ENCODE data around the gene HSF4. TPM values are rescaled to one million over a fixed set of nuclear protein-coding genes. Genes with fewer than 3 reads are reported as not detected.
A peak's percentile ranks its signal among the peaks of the same experiment; 100 is the strongest.

Gene HSF4
- total RNA-seq, 1 donor from 2014 or later: 70.5 TPM

GRCh38 chr16:67211674-67212073, 47.1 kb downstream of the HSF4 start:
- intact Hi-C loops (cut with micrococcal nuclease): no loop called here
- H3K9me3 ChIP-seq (replicated peaks): no peaks in the 10 kb centered on the region
- no peak for DNase-seq
- no peak for TF ChIP-seq CTCF (IDR thresholded peaks at IDR 0.05; ENCODE audit: borderline replicate concordance)
- no peak overlapping the region for H3K4me3 ChIP-seq
- H3K36me3 ChIP-seq: peaks cover 9% of the 10 kb centered on the region
- peaks cover 30% of the 10 kb centered on the region for H3K4me1 ChIP-seq
- H3K27ac ChIP-seq (replicated peaks): no peak overlapping the region
- H3K27me3 ChIP-seq (ENCODE audit: low read depth): no peaks in the 10 kb centered on the region

- no peak for DNase-seq
- Histone ChIP-seq H3K9me3 (replicated peaks) (no peaks in the 10 kb centered on the region), H3K36me3 (no peaks in the 10 kb centered on the region), H3K4me1 (peaks cover 41% of the 10 kb centered on the region), H3K4me3 (no peak overlapping the region), H3K27ac (replicated peaks) (no peak overlapping the region), H3K27me3 (ENCODE audit: low read depth) (no peaks in the 10 kb centered on the region)
- intact Hi-C loops (cut with micrococcal nuclease): no loop called here
- no peak for TF ChIP-seq CTCF (IDR thresholded peaks at IDR 0.05; ENCODE audit: borderline replicate concordance)
These were observed 48.2 kb downstream of the HSF4 start for GRCh38 chr16:67212766-67213165.

- Histone ChIP-seq H3K27ac (replicated peaks) (no peak overlapping the region), H3K4me3 (no peak overlapping the region), H3K36me3 (no peaks in the 10 kb centered on the region), H3K4me1 (peaks cover 46% of the 10 kb centered on the region), H3K27me3 (ENCODE audit: low read depth) (no peaks in the 10 kb centered on the region), H3K9me3 (replicated peaks) (no peaks in the 10 kb centered on the region)
- DNase-seq: no peak
- no peak for TF ChIP-seq CTCF (IDR thresholded peaks at IDR 0.05; ENCODE audit: borderline replicate concordance)
- intact Hi-C loops (cut with micrococcal nuclease): no loop called here
These were observed 48.9 kb downstream of the HSF4 start for GRCh38 chr16:67213197-67214019.

- Histone ChIP-seq H3K9me3 (replicated peaks) (no peaks in the 10 kb centered on the region), H3K36me3 (no peaks in the 10 kb centered on the region), H3K4me3 (no peak overlapping the region), H3K27ac (replicated peaks) (no peak overlapping the region), H3K4me1 (peaks cover 46% of the 10 kb centered on the region), H3K27me3 (ENCODE audit: low read depth) (no peaks in the 10 kb centered on the region)
- intact Hi-C loops (cut with micrococcal nuclease): no loop called here
- no peak for TF ChIP-seq CTCF (IDR thresholded peaks at IDR 0.05; ENCODE audit: borderline replicate concordance)
- DNase-seq: no peak
These were observed 51.2 kb downstream of the HSF4 start for GRCh38 chr16:67215706-67216105.

- DNase-seq: peak; percentile 68
- peaks cover 46% of the 10 kb centered on the region for H3K4me1 ChIP-seq
- no peaks in the 10 kb centered on the region for H3K27me3 ChIP-seq (ENCODE audit: low read depth)
- H3K36me3 ChIP-seq: no peaks in the 10 kb centered on the region
- intact Hi-C loops (cut with micrococcal nuclease): no loop called here
- no peak for TF ChIP-seq CTCF (IDR thresholded peaks at IDR 0.05; ENCODE audit: borderline replicate concordance)
- no peaks in the 10 kb centered on the region for H3K9me3 ChIP-seq (replicated peaks)
- H3K4me3 ChIP-seq: peak overlapping the region; percentile 32
- peak overlapping the region; percentile 84 for H3K27ac ChIP-seq (replicated peaks)
These were observed 52.3 kb downstream of the HSF4 start for GRCh38 chr16:67216612-67217490.

Small RNAs within 50 kb of the gene (microRNA-seq; reads per million reads assigned to microRNA genes)
- gene MIR328: 139 reads per million, percentile 59 among the genes with 10 or more reads in this experiment

Other genes starting within 250 kb of the HSF4 start
- not detected for gene CDH16, start 245.9 kb upstream of the HSF4 start, total RNA-seq
- 135 TPM for gene RRAD, start 239.2 kb upstream of the HSF4 start, total RNA-seq
- gene CIAO2B, start 230.3 kb upstream of the HSF4 start, total RNA-seq: 127 TPM
- 88.5 TPM for gene CES2, start 229.2 kb upstream of the HSF4 start, total RNA-seq
- gene CES3, start 203.5 kb upstream of the HSF4 start, total RNA-seq: 1.0 TPM
- 11.0 TPM for gene CES4A, start 176.2 kb upstream of the HSF4 start, total RNA-seq
- gene CBFB, start 135.6 kb upstream of the HSF4 start, total RNA-seq: 25.2 TPM
- 10.4 TPM for gene PHAF1, start 54.8 kb upstream of the HSF4 start, total RNA-seq
- 9.8 TPM for gene B3GNT9, start 13.7 kb upstream of the HSF4 start, total RNA-seq
- gene TRADD, start 4.8 kb upstream of the HSF4 start, total RNA-seq: 9.8 TPM
- gene FBXL8, start 4.8 kb upstream of the HSF4 start, total RNA-seq: 9.4 TPM
- 110 TPM for gene NOL3, start 5.8 kb downstream of the HSF4 start, total RNA-seq
- 14.2 TPM for gene MATCAP1, start 19.2 kb downstream of the HSF4 start, total RNA-seq
- 3.9 TPM for gene EXOC3L1, start 25.4 kb downstream of the HSF4 start, total RNA-seq
- 35.9 TPM for gene E2F4, start 27.4 kb downstream of the HSF4 start, total RNA-seq
- gene ELMO3, start 34.4 kb downstream of the HSF4 start, total RNA-seq: 0.80 TPM
- 11.5 TPM for gene TMEM208, start 62.4 kb downstream of the HSF4 start, total RNA-seq
- gene FHOD1, start 82.7 kb downstream of the HSF4 start, total RNA-seq: 18.0 TPM
- gene SLC9A5, start 84.2 kb downstream of the HSF4 start, total RNA-seq: 1.3 TPM
- 1.1 TPM for gene PLEKHG4, start 114.8 kb downstream of the HSF4 start, total RNA-seq
- not detected for gene KCTD19, start 162.0 kb downstream of the HSF4 start, total RNA-seq
- not detected for gene LRRC36, start 162.1 kb downstream of the HSF4 start, total RNA-seq
- 15.5 TPM for gene TPPP3, start 228.8 kb downstream of the HSF4 start, total RNA-seq

Data from left ventricle myocardium inferior (tissue), 1 donor.